Endothelial cell of umbilical vein (primary cell): ENCODE data around the gene RNF217. TPM values are rescaled to one million over a fixed set of nuclear protein-coding genes. Genes with fewer than 3 reads are reported as not detected.

Experiments
- BruUV-seq: library from RNA; stranded (reverse); fragments of 400-500 nt; replicated peaks from 2 replicates; lab custom pipeline; 2021; lab: Mats Ljungman, UMichigan
- CTCF ChIA-PET: fragments of 300-600, 350-600 bp; sonication (Branson Sonifier 250); formaldehyde crosslinking; loops from one replicate; lab custom pipeline; 2021; ENCODE audit warnings: antibody characterized with exemption, inconsistent platforms; lab: Charles Lee
- POLR2A ChIA-PET: fragments of 300-600, 350-600 bp; sonication (Branson Sonifier 250); formaldehyde crosslinking; loops from one replicate; lab custom pipeline; 2021; ENCODE audit warnings: antibody characterized with exemption, inconsistent platforms; lab: Charles Lee
- DNase-seq: peaks from one replicate; pipeline ENCODE4 v3.0.0-alpha.2; 2011; ENCODE audit warnings: low read depth, low spot score
- FAIRE-seq: peaks from 2 replicates; lab custom pipeline; 2011; peaks lifted over from hg19 to GRCh38; lab: Jason Lieb, UNC
- H2AFZ ChIP-seq: 2 replicates; pipeline ENCODE4 v1.6.0; 2012; ENCODE audit warnings: low read depth, low read length, control low read depth, inconsistent platforms
- H3K27ac ChIP-seq: 2 replicates; pipeline ENCODE4 v1.5.1; 2011; ENCODE audit warnings: low read depth, mild to moderate bottlenecking, control low read depth, low read length, moderate library complexity; ENCODE audit not compliant: insufficient read depth
- H3K27me3 ChIP-seq, 2 experiments: 2 replicates each; pipeline versions ENCODE4 v1.6.0 to v1.6.1; 2011; ENCODE audit warnings: low read length in 2 of 2, mixed read lengths in 1 of 2; ENCODE audit not compliant: control insufficient read depth in 2 of 2, insufficient read depth in 2 of 2
- H3K36me3 ChIP-seq, 2 experiments: 2 replicates in 1 of 2; 3 replicates in 1 of 2; pipeline ENCODE4 v1.5.1; 2011; ENCODE audit warnings: low read length in 2 of 2, mild to moderate bottlenecking in 1 of 2, moderate library complexity in 1 of 2; ENCODE audit not compliant: control insufficient read depth in 2 of 2, insufficient read depth in 2 of 2; ENCODE audit errors: extremely low read depth in 1 of 2
- H3K4me1 ChIP-seq: 3 replicates; pipeline ENCODE4 v1.5.1; 2011; ENCODE audit warnings: mild to moderate bottlenecking, low read length; ENCODE audit not compliant: control insufficient read depth, insufficient read depth; ENCODE audit errors: extremely low read depth
- H3K4me2 ChIP-seq: 2 replicates; pipeline ENCODE4 v1.6.1; 2011; ENCODE audit warnings: low read length, control low read depth, mixed read lengths; ENCODE audit not compliant: insufficient read depth
- H3K4me3 ChIP-seq, 3 experiments: fragments of 200-600 bp in 1 of 3; sonication (generic), shearing (Covaris generic) in 1 of 3; replicated peaks in 1 of 3; 2 replicates each; pipeline ENCODE4 v1.5.1; 2011 to 2016; ENCODE audit warnings: control low read depth in 3 of 3, low read length in 3 of 3, mild to moderate bottlenecking in 2 of 3, inconsistent platforms in 1 of 3, low read depth in 1 of 3, moderate library complexity in 1 of 3; ENCODE audit not compliant: insufficient read depth in 1 of 3
- H3K79me2 ChIP-seq: 2 replicates; pipeline ENCODE4 v1.6.0; 2012; ENCODE audit warnings: low read length, inconsistent platforms; ENCODE audit not compliant: control insufficient read depth, insufficient read depth
- H3K9ac ChIP-seq: replicated peaks from 2 replicates; pipeline ENCODE3; 2011; ENCODE audit warnings: low read length, control low read depth; ENCODE audit not compliant: insufficient read depth; ENCODE audit errors: extremely low read depth
- H3K9me1 ChIP-seq: replicated peaks from 3 replicates; pipeline ENCODE4 v1.6.0; 2011; ENCODE audit warnings: mild to moderate bottlenecking, low read length; ENCODE audit not compliant: control insufficient read depth, insufficient read depth; ENCODE audit errors: extremely low read depth
- H3K9me3 ChIP-seq: replicated peaks from 2 replicates; pipeline ENCODE4 v1.5.1; 2012; ENCODE audit warnings: low read length, inconsistent platforms; ENCODE audit not compliant: control insufficient read depth, insufficient read depth
- H4K20me1 ChIP-seq: replicated peaks from 2 replicates; pipeline ENCODE3; 2011; ENCODE audit warnings: mild to moderate bottlenecking, low read length; ENCODE audit not compliant: control insufficient read depth, insufficient read depth; ENCODE audit errors: extremely low read depth
- CTCF ChIP-seq, 2 donors: IDR thresholded peaks; 1 replicate in 1 of 2; 2 replicates in 1 of 2; pipeline ENCODE4 v1.5.1; 2011; ENCODE audit warnings: low read length in 2 of 2, mild to moderate bottlenecking in 2 of 2, moderate library complexity in 2 of 2, control low read depth in 1 of 2, inconsistent platforms in 1 of 2, low read depth in 1 of 2; ENCODE audit not compliant: insufficient read depth in 1 of 2; ENCODE audit errors: extremely low read depth in 1 of 2
- EZH2 ChIP-seq: IDR thresholded peaks from 2 replicates; pipeline ENCODE4 v1.6.1; 2012; ENCODE audit warnings: borderline replicate concordance, low read depth, mild to moderate bottlenecking, moderate library complexity, low read length, inconsistent platforms; ENCODE audit not compliant: severe bottlenecking
- FOS ChIP-seq: IDR thresholded peaks from 2 replicates; pipeline ENCODE4 v1.6.1; 2011; ENCODE audit warnings: mild to moderate bottlenecking, low read length, moderate library complexity, borderline replicate concordance; ENCODE audit not compliant: insufficient read depth
- GATA2 ChIP-seq: IDR thresholded peaks from 2 replicates; pipeline ENCODE4 v1.7.0; 2011; ENCODE audit warnings: low read depth, mild to moderate bottlenecking, moderate library complexity, mixed read lengths, low read length; ENCODE audit not compliant: insufficient read length, insufficient read depth
- JUN ChIP-seq: IDR thresholded peaks from 2 replicates; pipeline ENCODE4 v1.6.1; 2011; ENCODE audit warnings: borderline replicate concordance, low read depth; ENCODE audit not compliant: insufficient read length, insufficient read depth
- MAX ChIP-seq: IDR thresholded peaks from 2 replicates; pipeline ENCODE4 v1.6.1; 2011; ENCODE audit not compliant: insufficient read depth, insufficient read length
- MYC ChIP-seq: IDR thresholded peaks from one replicate; pipeline ENCODE4 v1.6.1; 2011; ENCODE audit warnings: mild to moderate bottlenecking, low read depth, low read length
- POLR2A ChIP-seq: IDR thresholded peaks from 2 replicates; pipeline ENCODE4 v1.6.1; 2012; ENCODE audit warnings: low read depth, mild to moderate bottlenecking, control low read depth, low read length
- POLR2AphosphoS5 ChIP-seq: IDR thresholded peaks from 2 replicates; pipeline ENCODE4 v1.6.1; 2012; ENCODE audit warnings: low read depth, mild to moderate bottlenecking, control low read depth, low read length, moderate library complexity; ENCODE audit not compliant: insufficient read depth
- dilution Hi-C: fragments of 300-500 bp; cut with MboI; formaldehyde crosslinking; loops from one replicate; pipeline ENCODE4 v1.15.0; 2019; ENCODE audit warnings: low sequenced_read_pairs; ENCODE audit not compliant: extremely low pct_ligation_motif_present
- intact Hi-C: fragments of 100-400 bp; cut with micrococcal nuclease; formaldehyde crosslinking; loops from one replicate; pipeline ENCODE4 v1.10.0; 2022
- polyA plus RNA-seq, 4 experiments: library from polyadenylated mRNA; depleted of rRNA in 3 of 4; stranded (reverse) in 3 of 4; unstranded in 1 of 4; fragments of >200 nt; gene quantifications; 2 replicates each; pipeline versions ENCODE4 v1.2.1 to v1.2.3, GENCODE V29; 2011 to 2012; ENCODE audit warnings: missing spikeins in 1 of 4
- total RNA-seq: library from RNA; stranded (reverse); gene quantifications from 2 replicates; pipeline ENCODE4 v1.2.3, GENCODE V29; 2021

The RNF217 gene
- total and polyA plus RNA-seq, 2 donors (not counting 3 experiments of a cell fraction or from before 2014, with no cell fraction given), result 8.8 to 32.5 TPM

GRCh38 chr6:125002406-125002741 lies 40.1 kb downstream of the RNF217 start:
- Histone ChIP-seq H3K36me3 (peaks cover 0 to 2% of the 10 kb centered on the region in 2 experiments), H3K9me3 (no peaks in the 10 kb centered on the region), H3K4me2 (peak overlapping the region; percentile 97), H2AFZ (peak overlapping the region; percentile 41), H3K27ac (peak overlapping the region; percentile 69), H3K4me3 (peak overlapping the region; percentile 2 to 71 (median 61)), H3K9ac (peak overlapping the region; percentile 68), H4K20me1 (no peaks in the 10 kb centered on the region), H3K4me1 (peaks cover 16% of the 10 kb centered on the region), H3K79me2 (peaks cover 18% of the 10 kb centered on the region), H3K9me1 (no peaks in the 10 kb centered on the region), H3K27me3 (no peaks in the 10 kb centered on the region)
- POLR2A ChIA-PET, result interaction anchor here (0.8 kb wide), 1 partner anchor 15 kb away, joined by 3 read pairs; no protein-coding TSS in a partner anchor
- dilution Hi-C loops (no loop called here), intact Hi-C loops (no loop called here)
- CTCF ChIA-PET, result interaction anchor here (0.9 to 1.6 kb wide), 3 partner anchors 11 to 112 kb away, joined by 3 to 5 read pairs (median 3); no protein-coding TSS in a partner anchor
- BruUV-seq, result TSS peak; percentile 32
- FAIRE-seq (no peak), DNase-seq (peak; percentile 47)
- TF ChIP-seq FOS, result no peak
- no peak for TF ChIP-seq EZH2
- TF ChIP-seq JUN, result no peak
- no peak for TF ChIP-seq MAX

- no peak overlapping the region for H3K4me2 ChIP-seq
- no peak for TF ChIP-seq POLR2AphosphoS5
- TF ChIP-seq POLR2A, result no peak
- no peak for TF ChIP-seq EZH2
- TF ChIP-seq GATA2, result no peak
- TF ChIP-seq JUN, result no peak
- no peak for TF ChIP-seq FOS
- TF ChIP-seq MAX, result no peak
- no peak for TF ChIP-seq MYC
- no peak for TF ChIP-seq CTCF (IDR thresholded peaks at IDR 0.05; ENCODE audit: extremely low read depth in 1 of 2, insufficient read depth in 1 of 2, low read depth in 1 of 2, low read length in 2 of 2)
- H3K79me2 ChIP-seq, result peaks cover 17% of the 10 kb centered on the region
- no TSS peak for BruUV-seq
- CTCF ChIA-PET, result interaction anchor here (1.6 kb wide), 1 partner anchor 111 kb away, joined by 5 read pairs; no protein-coding TSS in a partner anchor
- no peaks in the 10 kb centered on the region for H4K20me1 ChIP-seq
- H3K36me3 ChIP-seq, result no peaks in the 10 kb centered on the region
- H3K9me3 ChIP-seq, result no peaks in the 10 kb centered on the region
- DNase-seq (no peak), FAIRE-seq (no peak)
- H3K4me1 ChIP-seq, result peaks cover 16% of the 10 kb centered on the region
- H3K27ac ChIP-seq, result no peak overlapping the region
- POLR2A ChIA-PET, result interaction anchor here (0.8 kb wide), 1 partner anchor 15 kb away, joined by 3 read pairs; no protein-coding TSS in a partner anchor
- no peaks in the 10 kb centered on the region for H3K9me1 ChIP-seq
- H3K27me3 ChIP-seq, result no peaks in the 10 kb centered on the region
- intact Hi-C loops, result no loop called here
- H3K4me3 ChIP-seq, result no peak overlapping the region
- H3K9ac ChIP-seq, result peak overlapping the region; percentile 68
- H2AFZ ChIP-seq, result no peak overlapping the region
- dilution Hi-C loops, result no loop called here
Measured at GRCh38 chr6:125003070-125003469, 40.8 kb downstream of the RNF217 start.
